ENCODE results near the gene VWDE.

VWDE gene

GRCh38 chr7:12281038-12281437 lies 122.6 kb downstream of the VWDE start:
- H3K9me3 ChIP-seq (replicated peaks; ENCODE audit: insufficient read depth, low read length): no peaks in the 10 kb centered on the region
- H2AFZ ChIP-seq (ENCODE audit: low read length): no peak overlapping the region

More at GRCh38 chr7:12281038-12281437, 122.6 kb downstream of the VWDE start:
- Histone ChIP-seq H3K79me2 (ENCODE audit: low read length) (no peaks in the 10 kb centered on the region), H3F3A (ENCODE audit: insufficient read depth, low read length) (no peaks in the 10 kb centered on the region), H3K9ac (ENCODE audit: low read length) (no peak overlapping the region), H3K4me3 (ENCODE audit: low read length) (no peak overlapping the region), H3K4me2 (ENCODE audit: low read depth, low read length) (no peak overlapping the region), H3K27ac (ENCODE audit: low read length) (no peak overlapping the region), H3K27me3 (replicated peaks; ENCODE audit: insufficient read depth, low read length) (no peaks in the 10 kb centered on the region), H4K20me1 (ENCODE audit: insufficient read depth, low read length) (no peaks in the 10 kb centered on the region), H3K36me3 (replicated peaks; ENCODE audit: insufficient read depth, low read length) (no peaks in the 10 kb centered on the region), H3K4me1 (ENCODE audit: low read length) (no peaks in the 10 kb centered on the region), H3K9me2 (replicated peaks; ENCODE audit: insufficient read depth, low read length) (no peaks in the 10 kb centered on the region)
- no peak for DNase-seq
- TF ChIP-seq EZH2phosphoT487 (IDR thresholded peaks at IDR 0.05; ENCODE audit: low read length) (no peak), CTCF (IDR thresholded peaks at IDR 0.05; ENCODE audit: low read length) (no peak), EZH2 (optimal IDR thresholded peaks at IDR 0.05; ENCODE audit: low read depth, low read length) (no peak)
